Nephron progenitor cell (in vitro differentiated cells): ENCODE results near the gene TECTB.

ENCODE experiments used
- DNase-seq: peaks from one replicate; pipeline ENCODE4 v3.0.0; 2021
- H3K27ac Mint-ChIP-seq: 2 replicates; pipeline ENCODE4 v1.8.0; 2021; ENCODE audit warnings: mild to moderate bottlenecking, moderate library complexity, mixed read lengths
- H3K27me3 Mint-ChIP-seq: 2 replicates; pipeline ENCODE4 v1.8.0; 2021; ENCODE audit warnings: mild to moderate bottlenecking, low read depth, mixed read lengths; ENCODE audit not compliant: poor library complexity
- H3K36me3 Mint-ChIP-seq: 2 replicates; pipeline ENCODE4 v1.8.0; 2021; ENCODE audit warnings: low read depth, mixed read lengths
- H3K4me1 Mint-ChIP-seq: 2 replicates; pipeline ENCODE4 v1.8.0; 2021; ENCODE audit warnings: mixed read lengths
- H3K4me3 Mint-ChIP-seq: 2 replicates; pipeline ENCODE4 v1.8.0; 2021; ENCODE audit warnings: mild to moderate bottlenecking, moderate library complexity, mixed read lengths
- H3K9me3 Mint-ChIP-seq: 2 replicates; pipeline ENCODE4 v1.8.0; 2021; ENCODE audit warnings: mild to moderate bottlenecking, moderate library complexity, mixed read lengths
- TF ChIP-seq, protein P1 (sequence below): fragments of 200-600 bp; sonication (generic); IDR thresholded peaks from 2 replicates; pipeline ENCODE4 v1.5.0; 2021; ENCODE audit warnings: antibody characterized with exemption

TECTB gene

DNA sequence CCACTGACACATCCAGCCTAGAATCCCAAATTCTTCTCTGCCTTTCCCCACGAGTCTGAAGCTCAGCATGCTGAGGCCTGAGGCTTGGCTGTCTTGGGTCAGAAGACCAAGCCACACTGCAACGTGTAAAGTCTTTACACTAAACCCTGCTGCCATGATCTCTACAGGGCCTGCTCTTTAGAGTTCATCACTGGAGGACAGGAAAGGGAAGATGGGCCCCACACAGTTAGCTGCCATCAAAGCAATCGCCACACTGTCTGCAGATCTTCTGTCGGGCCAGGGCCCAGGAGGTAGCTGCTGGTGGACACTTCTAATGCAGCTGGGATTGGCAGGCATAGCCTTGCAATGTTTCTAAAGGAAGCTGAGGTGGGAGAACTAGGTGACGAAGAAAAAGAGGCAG, 8.4 kb upstream of the TECTB start:
- Mint-ChIP-seq H3K4me1 (peaks cover 24% of the 10 kb centered on the region), H3K9me3 (no peaks in the 10 kb centered on the region), H3K4me3 (no peak overlapping the region), H3K27me3 (peaks cover 13% of the 10 kb centered on the region), H3K27ac (no peak overlapping the region), H3K36me3 (no peaks in the 10 kb centered on the region)
- DNase-seq, result no peak
- TF ChIP-seq, protein P1, sequence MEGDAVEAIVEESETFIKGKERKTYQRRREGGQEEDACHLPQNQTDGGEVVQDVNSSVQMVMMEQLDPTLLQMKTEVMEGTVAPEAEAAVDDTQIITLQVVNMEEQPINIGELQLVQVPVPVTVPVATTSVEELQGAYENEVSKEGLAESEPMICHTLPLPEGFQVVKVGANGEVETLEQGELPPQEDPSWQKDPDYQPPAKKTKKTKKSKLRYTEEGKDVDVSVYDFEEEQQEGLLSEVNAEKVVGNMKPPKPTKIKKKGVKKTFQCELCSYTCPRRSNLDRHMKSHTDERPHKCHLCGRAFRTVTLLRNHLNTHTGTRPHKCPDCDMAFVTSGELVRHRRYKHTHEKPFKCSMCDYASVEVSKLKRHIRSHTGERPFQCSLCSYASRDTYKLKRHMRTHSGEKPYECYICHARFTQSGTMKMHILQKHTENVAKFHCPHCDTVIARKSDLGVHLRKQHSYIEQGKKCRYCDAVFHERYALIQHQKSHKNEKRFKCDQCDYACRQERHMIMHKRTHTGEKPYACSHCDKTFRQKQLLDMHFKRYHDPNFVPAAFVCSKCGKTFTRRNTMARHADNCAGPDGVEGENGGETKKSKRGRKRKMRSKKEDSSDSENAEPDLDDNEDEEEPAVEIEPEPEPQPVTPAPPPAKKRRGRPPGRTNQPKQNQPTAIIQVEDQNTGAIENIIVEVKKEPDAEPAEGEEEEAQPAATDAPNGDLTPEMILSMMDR, result no peak

DNA sequence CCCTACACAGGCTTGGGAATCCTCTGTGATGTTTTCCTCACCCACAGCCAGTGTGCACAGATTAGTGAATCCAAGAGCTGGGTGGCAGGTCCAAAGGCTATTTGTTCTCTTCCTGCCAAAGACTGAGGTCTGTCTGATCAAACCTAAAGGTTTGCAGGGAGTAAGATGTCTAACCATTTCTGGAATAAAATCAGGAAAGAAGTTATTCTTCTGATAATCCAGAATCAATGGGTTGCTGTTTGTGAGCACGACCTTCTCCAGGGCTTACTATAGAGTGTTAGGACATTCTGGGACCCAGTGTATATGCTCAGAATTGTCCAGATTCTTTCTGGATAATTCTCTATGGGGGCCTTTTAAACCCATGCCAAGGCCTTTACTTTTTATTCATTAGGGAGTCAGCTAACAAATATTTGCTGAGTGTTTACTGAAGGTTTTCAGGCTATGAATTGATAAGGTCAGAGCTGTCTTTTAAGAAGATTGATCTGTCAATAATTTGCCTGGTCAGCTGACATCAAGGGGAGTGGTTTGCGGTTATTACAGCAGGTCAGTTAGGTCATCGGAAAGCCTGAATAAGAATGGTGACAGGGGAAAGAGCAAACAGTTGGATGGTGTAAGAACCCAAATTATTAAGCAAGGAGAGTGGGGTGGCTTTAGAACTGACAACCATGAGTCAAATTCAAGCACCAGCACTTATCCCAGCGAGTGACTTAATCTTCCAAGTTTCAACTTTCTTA, 7.5 kb upstream of the TECTB start:
- Mint-ChIP-seq H3K9me3 (no peaks in the 10 kb centered on the region), H3K27ac (no peak overlapping the region), H3K27me3 (peaks cover 9% of the 10 kb centered on the region), H3K36me3 (no peaks in the 10 kb centered on the region), H3K4me3 (no peak overlapping the region), H3K4me1 (peaks cover 23% of the 10 kb centered on the region)
- TF ChIP-seq, protein P1, result no peak
- no peak for DNase-seq

DNA sequence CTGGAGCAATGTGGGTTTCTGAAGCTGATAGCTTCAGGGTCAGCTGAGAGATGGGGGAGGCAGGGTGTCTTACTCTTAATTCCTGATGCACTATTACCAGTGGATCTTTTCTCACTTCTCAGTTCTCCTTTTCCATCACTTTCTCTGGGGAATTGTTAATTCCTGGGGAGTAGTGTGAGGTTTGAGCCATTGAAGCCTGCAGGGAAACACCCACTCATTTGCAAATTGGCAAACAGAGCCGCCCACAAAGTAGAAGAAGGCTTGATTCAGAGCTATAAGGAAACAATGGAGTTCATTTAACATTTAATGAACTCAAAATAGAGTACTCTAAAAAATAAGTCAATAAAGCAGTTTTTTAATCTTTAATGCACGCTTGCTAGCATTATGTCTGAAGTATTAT, 4.3 kb upstream of the TECTB start:
- Mint-ChIP-seq H3K4me1 (peaks cover 19% of the 10 kb centered on the region), H3K27me3 (peaks cover 16% of the 10 kb centered on the region), H3K4me3 (no peak overlapping the region), H3K9me3 (no peaks in the 10 kb centered on the region), H3K36me3 (no peaks in the 10 kb centered on the region), H3K27ac (no peak overlapping the region)
- TF ChIP-seq, protein P1, result no peak
- DNase-seq, result no peak

DNA sequence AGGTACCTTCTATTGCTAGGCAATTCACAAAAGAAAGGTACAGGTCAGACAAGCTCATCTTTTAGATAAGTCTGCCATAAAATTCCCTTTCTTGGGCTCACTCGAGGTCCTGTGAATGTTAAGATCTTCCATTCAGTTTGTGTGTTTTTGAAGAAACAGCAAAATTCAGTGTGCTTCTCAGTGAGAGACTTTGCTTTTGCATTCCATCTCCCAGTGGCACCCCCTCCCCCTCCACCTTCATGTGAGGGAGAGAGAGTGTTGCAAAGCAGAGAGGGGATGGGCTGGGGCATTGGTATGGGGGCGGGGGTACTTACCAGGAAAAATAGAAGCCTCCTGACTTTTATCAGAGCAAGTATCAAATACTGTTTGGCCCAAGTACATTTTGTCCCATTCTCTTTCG, 3.8 kb upstream of the TECTB start:
- H3K36me3 Mint-ChIP-seq, result no peaks in the 10 kb centered on the region
- H3K4me3 Mint-ChIP-seq, result no peak overlapping the region
- TF ChIP-seq, protein P1, result no peak
- no peaks in the 10 kb centered on the region for H3K9me3 Mint-ChIP-seq
- peak; percentile 12 for DNase-seq
- H3K27ac Mint-ChIP-seq, result no peak overlapping the region
- H3K27me3 Mint-ChIP-seq, result peaks cover 16% of the 10 kb centered on the region
- peaks cover 19% of the 10 kb centered on the region for H3K4me1 Mint-ChIP-seq

DNA sequence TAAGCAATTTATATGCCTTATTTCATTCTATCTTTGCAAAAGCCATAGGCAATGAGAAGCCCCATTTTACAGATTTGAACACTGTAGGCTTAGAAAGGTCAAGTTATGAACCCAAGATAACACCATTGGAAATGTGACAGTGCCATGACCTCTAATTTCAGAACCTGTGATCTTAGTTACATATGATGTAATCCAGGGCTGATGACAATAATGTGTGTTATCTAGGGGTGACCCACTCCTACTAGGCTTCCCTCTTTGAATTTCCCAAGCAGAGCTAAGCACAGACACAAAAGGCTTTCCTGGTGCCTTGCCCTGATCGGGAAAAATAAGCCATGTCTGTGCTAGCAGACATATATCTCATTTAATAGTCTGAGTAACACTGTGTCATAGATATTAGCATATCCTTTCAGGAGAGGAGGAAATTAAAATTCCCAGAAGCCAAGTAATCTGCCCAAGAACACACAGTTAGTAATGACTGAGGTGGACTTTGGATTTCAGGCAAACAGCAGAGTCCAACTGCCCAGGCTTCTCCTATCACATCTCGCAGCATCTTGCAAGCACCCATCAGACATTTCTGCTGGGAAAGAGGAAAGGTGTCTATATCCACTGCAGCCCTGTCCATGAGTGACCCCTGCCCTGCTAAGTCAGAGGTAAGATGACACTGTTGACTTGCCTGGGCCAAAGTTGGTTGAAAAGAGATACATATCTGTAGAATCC, 2.8 kb upstream of the TECTB start:
- Mint-ChIP-seq H3K4me1 (peaks cover 19% of the 10 kb centered on the region), H3K36me3 (no peaks in the 10 kb centered on the region), H3K4me3 (no peak overlapping the region), H3K9me3 (no peaks in the 10 kb centered on the region), H3K27ac (no peak overlapping the region), H3K27me3 (peaks cover 12% of the 10 kb centered on the region)
- DNase-seq, result no peak
- TF ChIP-seq, protein P1, result no peak
